DOHH2 (cell line): Measurements from ENCODE around the gene GABRA4.

Experiments used
- EZH2phosphoT487 ChIP-seq: fragments of 200-600 bp; sonication (generic); IDR thresholded peaks from 2 replicates; pipeline ENCODE4 v1.6.1; 2017; ENCODE audit warnings: borderline replicate concordance, mild to moderate bottlenecking, antibody characterized with exemption, low read length, moderate library complexity, mixed read lengths
- TF ChIP-seq, protein P1 (sequence below): fragments of 200-600 bp; sonication (generic); IDR thresholded peaks from one replicate; pipeline ENCODE4 v1.5.1; 2014; ENCODE audit warnings: antibody characterized with exemption, mild to moderate bottlenecking, low read depth, low read length; ENCODE audit not compliant: poor library complexity, severe bottlenecking

DNA sequence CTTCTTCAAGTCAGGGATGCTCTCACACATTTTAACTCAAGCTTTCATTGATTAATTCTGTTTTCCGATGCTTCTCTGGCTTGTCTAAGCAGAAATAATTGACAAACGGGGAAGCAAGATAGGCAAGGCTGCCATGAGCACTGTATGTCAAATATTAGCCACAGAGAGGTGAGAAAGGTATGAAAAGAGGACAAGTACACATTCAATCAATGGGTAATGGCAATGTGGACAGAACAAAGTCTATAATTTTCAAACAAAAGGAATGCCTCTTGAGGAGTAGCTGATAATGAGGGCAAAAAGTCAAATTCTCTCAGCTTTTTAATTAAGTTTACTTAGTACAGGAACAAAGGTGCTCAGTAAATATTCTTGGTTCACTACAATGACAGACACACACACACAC lies 104.0 kb downstream of the GABRA4 start:
- no peak for TF ChIP-seq EZH2phosphoT487
- TF ChIP-seq, protein P1, sequence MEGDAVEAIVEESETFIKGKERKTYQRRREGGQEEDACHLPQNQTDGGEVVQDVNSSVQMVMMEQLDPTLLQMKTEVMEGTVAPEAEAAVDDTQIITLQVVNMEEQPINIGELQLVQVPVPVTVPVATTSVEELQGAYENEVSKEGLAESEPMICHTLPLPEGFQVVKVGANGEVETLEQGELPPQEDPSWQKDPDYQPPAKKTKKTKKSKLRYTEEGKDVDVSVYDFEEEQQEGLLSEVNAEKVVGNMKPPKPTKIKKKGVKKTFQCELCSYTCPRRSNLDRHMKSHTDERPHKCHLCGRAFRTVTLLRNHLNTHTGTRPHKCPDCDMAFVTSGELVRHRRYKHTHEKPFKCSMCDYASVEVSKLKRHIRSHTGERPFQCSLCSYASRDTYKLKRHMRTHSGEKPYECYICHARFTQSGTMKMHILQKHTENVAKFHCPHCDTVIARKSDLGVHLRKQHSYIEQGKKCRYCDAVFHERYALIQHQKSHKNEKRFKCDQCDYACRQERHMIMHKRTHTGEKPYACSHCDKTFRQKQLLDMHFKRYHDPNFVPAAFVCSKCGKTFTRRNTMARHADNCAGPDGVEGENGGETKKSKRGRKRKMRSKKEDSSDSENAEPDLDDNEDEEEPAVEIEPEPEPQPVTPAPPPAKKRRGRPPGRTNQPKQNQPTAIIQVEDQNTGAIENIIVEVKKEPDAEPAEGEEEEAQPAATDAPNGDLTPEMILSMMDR, result no peak
